Measurements from ENCODE around the gene PRPF39. TPM values are rescaled to one million over a fixed set of nuclear protein-coding genes. Genes with fewer than 3 reads are reported as not detected.

Gene PRPF39
- total RNA-seq, 1 experiment from 2014 or later: 32.3 TPM

GRCh38 chr14:45120096-45120495, 36.2 kb downstream of the PRPF39 start:
- ATAC-seq (no peak), DNase-seq (ENCODE audit: low spot score) (no peak)
- Mint-ChIP-seq H3K36me3 (peaks cover 70% of the 10 kb centered on the region), H3K4me1 (no peaks in the 10 kb centered on the region), H3K9me3 (no peaks in the 10 kb centered on the region), H3K4me3 (no peak overlapping the region), H3K27me3 (ENCODE audit: low read depth) (no peaks in the 10 kb centered on the region), H3K27ac (no peak overlapping the region)
- CTCF ChIA-PET: no interaction called here
- POLR2A ChIA-PET: no interaction called here
- TF ChIP-seq ZNF263 (CRISPR knock-in tag; IDR thresholded peaks at IDR 0.05; ENCODE audit: low read depth): no peak
- no peak for TF ChIP-seq ATF6 (CRISPR knock-in tag; IDR thresholded peaks at IDR 0.05)
- TF ChIP-seq CDX4 (CRISPR knock-in tag; IDR thresholded peaks at IDR 0.05; ENCODE audit: borderline replicate concordance): no peak
- TF ChIP-seq ZNF396 (CRISPR knock-in tag; IDR thresholded peaks at IDR 0.05; ENCODE audit: borderline replicate concordance): no peak
- no peak for TF ChIP-seq STAT6 (CRISPR knock-in tag; conservative IDR thresholded peaks at IDR 0.05; ENCODE audit: low read depth)
- no peak for TF ChIP-seq MLX (CRISPR knock-in tag; IDR thresholded peaks at IDR 0.05)
- no peak for TF ChIP-seq USF1 (CRISPR knock-in tag; IDR thresholded peaks at IDR 0.05)
- no peak for TF ChIP-seq NFYB (CRISPR knock-in tag; conservative IDR thresholded peaks at IDR 0.05; ENCODE audit: low read depth)
- no peak for TF ChIP-seq GTF2I (CRISPR knock-in tag; conservative IDR thresholded peaks at IDR 0.05)
- TF ChIP-seq TCF7 (CRISPR knock-in tag; IDR thresholded peaks at IDR 0.05; ENCODE audit: low read depth): no peak
- no peak for TF ChIP-seq ZNF532 (CRISPR knock-in tag; IDR thresholded peaks at IDR 0.05; ENCODE audit: borderline replicate concordance)

GRCh38 chr14:45123271-45123670, 39.4 kb downstream of the PRPF39 start:
- no peaks in the 10 kb centered on the region for H3K9me3 Mint-ChIP-seq
- ATAC-seq (no peak), DNase-seq (ENCODE audit: low spot score) (no peak)
- H3K36me3 Mint-ChIP-seq: peaks cover 65% of the 10 kb centered on the region
- H3K27ac Mint-ChIP-seq: no peak overlapping the region
- H3K4me1 Mint-ChIP-seq: no peaks in the 10 kb centered on the region
- POLR2A ChIA-PET: interaction anchor here (0.6 kb wide), 1 partner anchor 61 kb away, joined by 8 read pairs; no protein-coding TSS in a partner anchor
- H3K27me3 Mint-ChIP-seq (ENCODE audit: low read depth): no peaks in the 10 kb centered on the region
- TF ChIP-seq NR1H2 (CRISPR knock-in tag; IDR thresholded peaks at IDR 0.05) (no peak), TEAD4 (CRISPR knock-in tag; IDR thresholded peaks at IDR 0.05) (no peak), JUN (CRISPR knock-in tag; IDR thresholded peaks at IDR 0.05) (no peak)
- H3K4me3 Mint-ChIP-seq: no peak overlapping the region
- CTCF ChIA-PET: interaction anchor here (1.2 kb wide), 1 partner anchor 210 kb away, joined by 3 read pairs; no protein-coding TSS in a partner anchor
